Fibroblast of lung (primary cell): ENCODE data around the gene UBE3C. TPM values are rescaled to one million over a fixed set of nuclear protein-coding genes. Genes with fewer than 3 reads are reported as not detected.
"Not testable (repeated sequence)": the region's sequence is repeated elsewhere in the genome, so short reads cannot be mapped to it uniquely, and the experiment has no call there.

ENCODE experiments used
- DNase-seq, 2 donors: peaks; one replicate each; pipeline versions ENCODE4 v3.0.0 to v3.0.0-alpha.2; 2010; ENCODE audit warnings: low read depth in 2 of 2
- H2AFZ ChIP-seq: 2 replicates; pipeline ENCODE4 v1.5.1; 2012; ENCODE audit warnings: low read length, control low read depth, inconsistent platforms
- H3K27ac ChIP-seq: 2 replicates; pipeline ENCODE4 v1.5.1; 2011; ENCODE audit warnings: low read length, control low read depth; ENCODE audit not compliant: insufficient read depth
- H3K27me3 ChIP-seq: 2 replicates; pipeline ENCODE4 v1.5.1; 2011; ENCODE audit warnings: mild to moderate bottlenecking, low read length; ENCODE audit not compliant: control insufficient read depth, insufficient read depth
- H3K36me3 ChIP-seq: 2 replicates; pipeline ENCODE4 v1.5.1; 2011; ENCODE audit warnings: low read length; ENCODE audit not compliant: control insufficient read depth, insufficient read depth
- H3K4me1 ChIP-seq: 2 replicates; pipeline ENCODE4 v1.5.1; 2011; ENCODE audit warnings: low read length; ENCODE audit not compliant: control insufficient read depth, insufficient read depth; ENCODE audit errors: extremely low read depth
- H3K4me2 ChIP-seq: 2 replicates; pipeline ENCODE4 v1.5.1; 2011; ENCODE audit warnings: low read length, control low read depth; ENCODE audit not compliant: insufficient read depth; ENCODE audit errors: extremely low read depth
- H3K4me3 ChIP-seq, 4 experiments: fragments of 200-600 bp in 1 of 4; sonication (generic) in 1 of 4; replicated peaks in 1 of 4; 2 replicates each; pipeline ENCODE4 v1.5.1; 2011 to 2016; ENCODE audit warnings: low read length in 4 of 4, low read depth in 3 of 4, mild to moderate bottlenecking in 3 of 4, control low read depth in 2 of 4, inconsistent platforms in 1 of 4, mixed read lengths in 1 of 4; ENCODE audit not compliant: insufficient read depth in 1 of 4; ENCODE audit errors: control extremely low read depth in 1 of 4
- H3K79me2 ChIP-seq: 2 replicates; pipeline ENCODE4 v1.5.1; 2012; ENCODE audit warnings: mild to moderate bottlenecking, low read length, inconsistent platforms; ENCODE audit not compliant: control insufficient read depth, insufficient read depth
- H3K9ac ChIP-seq: 2 replicates; pipeline ENCODE4 v1.5.1; 2011; ENCODE audit warnings: mild to moderate bottlenecking, low read length, control low read depth; ENCODE audit not compliant: insufficient read depth
- H3K9me3 ChIP-seq: 2 replicates; pipeline ENCODE4 v1.5.1; 2012; ENCODE audit warnings: low read depth, low read length; ENCODE audit not compliant: control insufficient read depth, insufficient read depth
- H4K20me1 ChIP-seq: 2 replicates; pipeline ENCODE4 v1.5.1; 2011; ENCODE audit warnings: low read length; ENCODE audit not compliant: control insufficient read depth, insufficient read depth; ENCODE audit errors: extremely low read depth
- CTCF ChIP-seq, 2 donors: IDR thresholded peaks in 1 of 2; conservative IDR thresholded peaks in 1 of 2; 1 replicate in 1 of 2; 2 replicates in 1 of 2; pipeline ENCODE4 v1.5.1; 2011 to 2012; ENCODE audit warnings: low read length in 2 of 2, control low read depth in 1 of 2, inconsistent platforms in 1 of 2, low read depth in 1 of 2, mild to moderate bottlenecking in 1 of 2
- EZH2 ChIP-seq: IDR thresholded peaks from 2 replicates; pipeline ENCODE4 v1.5.1; 2012; ENCODE audit warnings: low read length, control low read depth, mild to moderate bottlenecking; ENCODE audit errors: missing control alignments
- polyA plus RNA-seq, 2 donors: library from polyadenylated mRNA; depleted of rRNA in 1 of 2; stranded (reverse) in 1 of 2; unstranded in 1 of 2; fragments of >200 nt; gene quantifications; 2 replicates each; pipeline ENCODE4 v1.2.1, GENCODE V29; 2011 to 2012; ENCODE audit warnings: missing spikeins in 1 of 2
- total RNA-seq: library from RNA; depleted of rRNA; stranded (reverse); fragments of >200 nt; gene quantifications from 2 replicates; pipeline ENCODE4 v1.2.1, GENCODE V29; 2014

Gene UBE3C
- total and polyA plus RNA-seq, 2 donors (not counting 1 experiment from before 2014, with no cell fraction given): 76.2 to 91.0 TPM

- no peak overlapping the region for H3K9ac ChIP-seq
Observed at GRCh38 chr7:157271991-157272324, 133.2 kb downstream of the UBE3C start.

GRCh38 chr7:157272351-157273207 lies 133.9 kb downstream of the UBE3C start:
- Histone ChIP-seq H3K9ac (no peak overlapping the region), H4K20me1 (no peaks in the 10 kb centered on the region), H3K27ac (no peak overlapping the region), H3K9me3 (no peaks in the 10 kb centered on the region), H3K27me3 (no peaks in the 10 kb centered on the region), H3K4me2 (no peak overlapping the region), H3K79me2 (no peaks in the 10 kb centered on the region), H3K4me1 (peaks cover 9% of the 10 kb centered on the region), H3K4me3 (no peak overlapping the region), H2AFZ (no peak overlapping the region), H3K36me3 (peaks cover 14% of the 10 kb centered on the region)
- TF ChIP-seq EZH2 (no peak), CTCF (conservative IDR thresholded peaks at IDR 0.05 in 1 of 2, IDR thresholded peaks at IDR 0.05 in 1 of 2; ENCODE audit: low read depth in 1 of 2, low read length in 2 of 2) (no peak)
- no peak for DNase-seq

More at GRCh38 chr7:157271991-157272324, 133.2 kb downstream of the UBE3C start:
- no peak overlapping the region for H2AFZ ChIP-seq
- H3K9me3 ChIP-seq: no peaks in the 10 kb centered on the region
- peak; percentile 97 to 99 for DNase-seq
- H3K27ac ChIP-seq: no peak overlapping the region
- H3K27me3 ChIP-seq: no peaks in the 10 kb centered on the region
- H3K79me2 ChIP-seq: no peaks in the 10 kb centered on the region
- no peak for TF ChIP-seq EZH2
- no peak for TF ChIP-seq CTCF (conservative IDR thresholded peaks at IDR 0.05 in 1 of 2, IDR thresholded peaks at IDR 0.05 in 1 of 2; ENCODE audit: low read depth in 1 of 2, low read length in 2 of 2)
- H3K4me1 ChIP-seq: peaks cover 9% of the 10 kb centered on the region
- peaks cover 15% of the 10 kb centered on the region for H3K36me3 ChIP-seq
- no peak overlapping the region for H3K4me3 ChIP-seq
- H4K20me1 ChIP-seq: no peaks in the 10 kb centered on the region
- no peak overlapping the region for H3K4me2 ChIP-seq

GRCh38 chr7:157273208-157274093 lies 134.7 kb downstream of the UBE3C start:
- no peak overlapping the region for H3K4me2 ChIP-seq
- no peak overlapping the region for H2AFZ ChIP-seq
- no peak overlapping the region for H3K4me3 ChIP-seq
- no peak overlapping the region for H3K27ac ChIP-seq
- peaks cover 10% of the 10 kb centered on the region for H3K36me3 ChIP-seq
- no peaks in the 10 kb centered on the region for H4K20me1 ChIP-seq
- H3K4me1 ChIP-seq: peaks cover 9% of the 10 kb centered on the region
- H3K9ac ChIP-seq: no peak overlapping the region
- no peaks in the 10 kb centered on the region for H3K27me3 ChIP-seq
- peak; percentile 69 to 71 for DNase-seq
- TF ChIP-seq CTCF (conservative IDR thresholded peaks at IDR 0.05 in 1 of 2, IDR thresholded peaks at IDR 0.05 in 1 of 2; ENCODE audit: low read depth in 1 of 2, low read length in 2 of 2): peak; percentile 92 to 94
- TF ChIP-seq EZH2: no peak
- no peaks in the 10 kb centered on the region for H3K79me2 ChIP-seq
- H3K9me3 ChIP-seq: no peaks in the 10 kb centered on the region

GRCh38 chr7:157274094-157274634 lies 135.4 kb downstream of the UBE3C start:
- not testable (repeated sequence) for H3K4me1 ChIP-seq, H3K36me3 ChIP-seq, H4K20me1 ChIP-seq, H3K9me3 ChIP-seq, H3K79me2 ChIP-seq, H3K9ac ChIP-seq, H3K4me3 ChIP-seq, H3K27ac ChIP-seq, DNase-seq, H2AFZ ChIP-seq, H3K4me2 ChIP-seq, H3K27me3 ChIP-seq
